ENCODE measurements around the gene CLCN6. TPM values are rescaled to one million over a fixed set of nuclear protein-coding genes. Genes with fewer than 3 reads are reported as not detected.
A peak's percentile ranks its signal among the peaks of the same experiment; 100 is the strongest.

The CLCN6 gene
- total RNA-seq, 1 experiment from 2014 or later: 17.4 TPM

DNA sequence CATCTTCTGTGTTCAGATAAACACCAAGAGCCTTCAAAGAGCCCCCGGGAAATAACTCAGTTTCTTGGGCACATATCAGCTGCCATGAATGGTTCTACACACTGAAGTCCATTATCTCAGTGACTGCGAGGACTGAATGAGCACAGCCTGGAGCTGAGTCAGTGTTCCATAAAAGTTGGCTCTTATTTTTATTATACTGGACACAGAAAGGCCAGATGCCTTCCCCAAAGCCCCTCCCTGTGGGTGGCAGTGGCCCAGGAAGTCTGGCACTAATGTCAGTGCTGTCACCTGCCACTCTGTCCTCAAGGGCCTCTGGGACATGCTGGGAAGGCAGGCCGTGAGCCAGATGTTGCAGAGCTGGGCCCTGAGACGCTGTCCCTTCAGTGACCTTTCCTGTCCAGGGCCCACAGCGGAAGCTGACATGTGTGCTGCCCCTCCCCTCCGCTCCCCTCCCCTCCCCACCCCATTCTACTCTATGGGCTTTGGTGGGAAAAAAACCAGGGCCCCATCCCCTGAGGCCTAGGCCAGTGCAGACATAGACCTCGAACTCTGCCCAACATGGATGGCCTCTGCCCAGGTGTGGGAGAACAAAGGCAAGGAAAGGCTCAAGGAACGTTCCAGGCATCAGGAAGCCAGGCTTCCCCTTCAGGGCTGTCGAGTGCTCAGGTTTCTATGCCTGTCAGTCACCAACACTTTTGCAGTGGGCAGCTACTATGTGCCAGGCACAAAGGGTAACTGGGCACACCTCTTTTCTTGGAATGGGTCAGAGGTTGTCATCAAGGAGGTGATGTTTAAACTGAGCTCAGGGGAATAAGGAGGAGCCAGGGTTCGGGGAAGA lies 75.1 kb downstream of the CLCN6 start:
- CTCF ChIA-PET: no interaction called here
- BruUV-seq (replicated peaks): no TSS peak
- Mint-ChIP-seq H3K36me3 (ENCODE audit: insufficient read depth, unreplicated experiment) (no peaks in the 10 kb centered on the region), H3K4me3 (ENCODE audit: low read depth, unreplicated experiment) (no peak overlapping the region), H3K9me3 (ENCODE audit: low read depth, unreplicated experiment) (no peaks in the 10 kb centered on the region), H3K27ac (ENCODE audit: unreplicated experiment) (no peak overlapping the region), H3K27me3 (ENCODE audit: unreplicated experiment) (peaks cover 49% of the 10 kb centered on the region), H3K4me1 (ENCODE audit: low read depth, unreplicated experiment) (no peaks in the 10 kb centered on the region)
- intact Hi-C loops (cut with micrococcal nuclease; ENCODE audit: unreplicated experiment): no loop called here
- DNase-seq: no peak
- TF ChIP-seq, protein P1, sequence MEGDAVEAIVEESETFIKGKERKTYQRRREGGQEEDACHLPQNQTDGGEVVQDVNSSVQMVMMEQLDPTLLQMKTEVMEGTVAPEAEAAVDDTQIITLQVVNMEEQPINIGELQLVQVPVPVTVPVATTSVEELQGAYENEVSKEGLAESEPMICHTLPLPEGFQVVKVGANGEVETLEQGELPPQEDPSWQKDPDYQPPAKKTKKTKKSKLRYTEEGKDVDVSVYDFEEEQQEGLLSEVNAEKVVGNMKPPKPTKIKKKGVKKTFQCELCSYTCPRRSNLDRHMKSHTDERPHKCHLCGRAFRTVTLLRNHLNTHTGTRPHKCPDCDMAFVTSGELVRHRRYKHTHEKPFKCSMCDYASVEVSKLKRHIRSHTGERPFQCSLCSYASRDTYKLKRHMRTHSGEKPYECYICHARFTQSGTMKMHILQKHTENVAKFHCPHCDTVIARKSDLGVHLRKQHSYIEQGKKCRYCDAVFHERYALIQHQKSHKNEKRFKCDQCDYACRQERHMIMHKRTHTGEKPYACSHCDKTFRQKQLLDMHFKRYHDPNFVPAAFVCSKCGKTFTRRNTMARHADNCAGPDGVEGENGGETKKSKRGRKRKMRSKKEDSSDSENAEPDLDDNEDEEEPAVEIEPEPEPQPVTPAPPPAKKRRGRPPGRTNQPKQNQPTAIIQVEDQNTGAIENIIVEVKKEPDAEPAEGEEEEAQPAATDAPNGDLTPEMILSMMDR (IDR thresholded peaks at IDR 0.05; ENCODE audit: unreplicated experiment): no peak

DNA sequence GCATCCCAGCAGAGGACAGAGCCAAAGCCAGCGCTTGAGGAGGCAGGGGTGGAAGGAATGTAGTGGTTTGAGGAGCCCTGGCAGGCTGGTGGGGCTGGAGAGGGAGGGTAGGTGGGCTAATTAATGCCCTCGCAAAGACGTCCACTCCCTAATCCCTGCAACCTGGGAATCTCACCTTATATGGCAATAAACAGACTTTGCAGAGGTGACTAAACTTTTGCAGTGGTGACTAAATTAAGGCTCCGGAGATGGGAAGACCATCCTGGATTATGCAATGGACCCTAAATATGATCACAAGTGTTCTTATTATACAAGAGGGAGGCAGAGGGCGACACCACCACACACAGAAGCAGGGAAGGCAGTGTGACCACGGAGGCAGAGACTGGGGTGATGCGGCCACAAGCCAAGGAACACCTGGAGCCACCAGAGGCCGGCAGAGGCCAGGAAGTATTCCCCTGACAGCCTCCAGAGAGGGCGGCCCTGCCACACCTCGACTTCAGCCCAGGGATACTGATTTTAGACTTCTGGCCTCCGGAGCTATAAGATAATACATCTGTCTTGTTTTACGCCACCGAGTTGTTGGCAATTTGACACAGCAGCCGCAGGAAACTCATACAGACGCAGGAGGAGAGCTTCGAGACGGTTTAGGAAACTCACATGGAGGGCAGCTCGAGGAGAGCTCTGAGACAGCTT lies 75.9 kb downstream of the CLCN6 start:
- TF ChIP-seq, protein P1 (IDR thresholded peaks at IDR 0.05; ENCODE audit: unreplicated experiment): no peak
- Mint-ChIP-seq H3K4me1 (ENCODE audit: low read depth, unreplicated experiment) (no peaks in the 10 kb centered on the region), H3K9me3 (ENCODE audit: low read depth, unreplicated experiment) (no peaks in the 10 kb centered on the region), H3K27ac (ENCODE audit: unreplicated experiment) (no peak overlapping the region), H3K36me3 (ENCODE audit: insufficient read depth, unreplicated experiment) (no peaks in the 10 kb centered on the region), H3K4me3 (ENCODE audit: low read depth, unreplicated experiment) (no peak overlapping the region), H3K27me3 (ENCODE audit: unreplicated experiment) (peaks cover 42% of the 10 kb centered on the region)
- CTCF ChIA-PET: no interaction called here
- intact Hi-C loops (cut with micrococcal nuclease; ENCODE audit: unreplicated experiment): no loop called here
- DNase-seq: no peak
- no TSS peak for BruUV-seq (replicated peaks)

DNA sequence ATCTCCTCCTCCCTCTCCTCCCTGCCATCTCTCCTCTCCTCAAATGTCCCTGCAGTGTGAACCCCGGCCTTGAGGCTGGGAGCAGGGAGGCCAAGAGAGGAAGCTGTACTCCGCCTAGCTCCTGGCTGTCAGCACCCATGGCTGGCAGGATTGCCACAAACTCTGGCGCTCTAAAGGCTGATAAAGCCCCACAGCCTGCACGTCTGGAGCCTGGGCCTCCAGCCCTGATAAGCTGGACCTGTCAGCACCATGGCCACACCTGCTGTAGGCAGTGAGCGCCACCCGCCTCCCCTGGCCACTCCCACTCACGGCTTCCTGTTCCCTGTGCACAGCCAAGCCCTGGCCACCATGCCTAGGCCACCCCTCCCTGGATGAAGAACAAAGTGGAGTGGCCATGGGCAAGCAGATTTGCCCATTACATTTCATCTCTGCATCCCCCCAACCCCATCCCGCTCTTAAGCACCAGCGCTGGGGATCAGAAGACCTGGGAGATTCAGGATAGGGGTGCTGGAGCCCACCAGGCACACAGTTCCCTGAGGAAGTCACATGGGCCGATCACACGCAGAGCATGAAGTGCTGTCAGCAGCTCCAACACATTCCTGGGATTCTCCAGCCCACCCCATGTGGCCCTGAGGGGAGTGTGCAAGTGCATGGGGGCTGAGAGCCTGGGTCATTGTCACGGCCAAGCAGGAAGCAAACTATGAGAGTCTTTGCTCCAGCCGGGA lies 77.0 kb downstream of the CLCN6 start:
- Mint-ChIP-seq H3K4me3 (ENCODE audit: low read depth, unreplicated experiment) (no peak overlapping the region), H3K9me3 (ENCODE audit: low read depth, unreplicated experiment) (no peaks in the 10 kb centered on the region), H3K4me1 (ENCODE audit: low read depth, unreplicated experiment) (no peaks in the 10 kb centered on the region), H3K36me3 (ENCODE audit: insufficient read depth, unreplicated experiment) (no peaks in the 10 kb centered on the region), H3K27ac (ENCODE audit: unreplicated experiment) (no peak overlapping the region), H3K27me3 (ENCODE audit: unreplicated experiment) (peaks cover 33% of the 10 kb centered on the region)
- peak; percentile 45 for DNase-seq
- CTCF ChIA-PET: interaction anchor here (0.6 to 0.9 kb wide), 2 partner anchors 11 to 18 kb away, joined by 3 to 6 read pairs; no protein-coding TSS in a partner anchor
- intact Hi-C loops (cut with micrococcal nuclease; ENCODE audit: unreplicated experiment): no loop called here
- no TSS peak for BruUV-seq (replicated peaks)
- TF ChIP-seq, protein P1 (IDR thresholded peaks at IDR 0.05; ENCODE audit: unreplicated experiment): no peak

DNA sequence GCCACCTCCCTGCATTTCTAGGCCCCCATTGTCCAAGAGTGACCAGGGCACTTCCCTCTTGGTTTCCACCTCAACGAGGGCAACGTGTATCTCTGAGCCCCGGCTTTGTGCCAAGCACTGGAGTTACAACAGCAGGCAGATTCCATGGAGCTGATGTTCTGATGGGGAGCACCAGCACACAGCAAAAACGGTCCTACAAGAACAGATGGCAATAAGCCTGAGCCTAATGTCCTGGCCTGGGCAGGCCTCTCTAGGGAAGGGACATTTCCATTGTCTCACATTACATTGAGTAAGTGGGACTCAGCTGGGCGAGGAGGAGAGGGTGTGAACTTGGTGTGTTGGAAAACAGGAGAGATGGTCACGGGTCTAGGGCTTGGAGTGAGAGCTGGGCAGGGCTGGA lies 79.9 kb downstream of the CLCN6 start:
- H3K36me3 Mint-ChIP-seq (ENCODE audit: insufficient read depth, unreplicated experiment): no peaks in the 10 kb centered on the region
- no TSS peak for BruUV-seq (replicated peaks)
- no peaks in the 10 kb centered on the region for H3K9me3 Mint-ChIP-seq (ENCODE audit: low read depth, unreplicated experiment)
- TF ChIP-seq, protein P1 (IDR thresholded peaks at IDR 0.05; ENCODE audit: unreplicated experiment): no peak
- no peak overlapping the region for H3K27ac Mint-ChIP-seq (ENCODE audit: unreplicated experiment)
- no peak for DNase-seq
- no peak overlapping the region for H3K4me3 Mint-ChIP-seq (ENCODE audit: low read depth, unreplicated experiment)
- CTCF ChIA-PET: no interaction called here
- intact Hi-C loops (cut with micrococcal nuclease; ENCODE audit: unreplicated experiment): no loop called here
- no peaks in the 10 kb centered on the region for H3K4me1 Mint-ChIP-seq (ENCODE audit: low read depth, unreplicated experiment)
- H3K27me3 Mint-ChIP-seq (ENCODE audit: unreplicated experiment): peaks cover 27% of the 10 kb centered on the region

Data from Calu3 (cell line).